Measurements from ENCODE around the gene SAMMSON. TPM values are rescaled to one million over a fixed set of nuclear protein-coding genes. Genes with fewer than 3 reads are reported as not detected.

Gene SAMMSON
- total and polyA plus RNA-seq, 9 of the 15 experiments (the other 6 are each of a cell fraction or from before 2014, with no cell fraction given): 0.65 to 4.4 (median 1.9) TPM

DNA sequence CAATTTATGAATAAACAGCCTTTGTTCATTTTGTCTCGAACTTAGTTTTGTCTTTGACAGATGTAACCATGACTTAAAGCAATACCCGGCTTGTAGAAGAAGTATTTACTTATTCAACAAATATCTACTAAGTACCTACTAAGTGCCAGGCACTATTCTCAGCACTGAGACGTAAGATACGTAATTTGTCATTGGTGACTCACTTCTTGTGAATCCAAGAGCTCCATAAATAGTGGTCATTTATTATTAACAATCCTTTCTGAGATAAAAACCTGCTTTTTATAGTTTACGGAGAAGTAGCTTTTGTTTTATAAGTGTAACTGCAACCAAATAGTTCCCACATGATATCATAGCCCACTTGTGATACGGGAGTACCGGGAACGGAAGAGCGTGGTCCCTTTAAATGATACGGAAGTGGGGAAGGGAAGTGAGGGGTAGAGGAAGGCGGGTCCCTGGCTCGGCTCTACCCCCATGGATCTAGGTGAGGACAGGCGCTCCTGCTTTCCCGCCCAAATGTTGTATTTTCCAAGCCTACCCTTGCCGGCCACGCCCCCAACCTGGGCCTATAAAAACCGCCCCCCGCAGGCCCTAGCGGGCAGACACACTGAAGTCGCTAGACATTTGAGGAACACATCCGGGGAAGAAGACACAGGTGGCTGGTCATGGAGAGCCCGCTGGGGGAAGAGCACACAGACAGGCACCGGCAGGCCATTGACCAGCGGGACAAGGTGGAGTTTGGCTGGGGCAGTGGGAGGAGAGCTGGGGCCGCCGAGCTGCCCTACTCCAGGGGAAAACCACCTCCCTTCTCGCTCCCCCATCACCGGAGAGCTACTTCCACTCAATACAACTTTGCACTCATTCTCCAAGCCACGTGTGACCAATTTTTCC, at the start of gene SAMMSON (continued):
- TF ChIP-seq, protein P1, sequence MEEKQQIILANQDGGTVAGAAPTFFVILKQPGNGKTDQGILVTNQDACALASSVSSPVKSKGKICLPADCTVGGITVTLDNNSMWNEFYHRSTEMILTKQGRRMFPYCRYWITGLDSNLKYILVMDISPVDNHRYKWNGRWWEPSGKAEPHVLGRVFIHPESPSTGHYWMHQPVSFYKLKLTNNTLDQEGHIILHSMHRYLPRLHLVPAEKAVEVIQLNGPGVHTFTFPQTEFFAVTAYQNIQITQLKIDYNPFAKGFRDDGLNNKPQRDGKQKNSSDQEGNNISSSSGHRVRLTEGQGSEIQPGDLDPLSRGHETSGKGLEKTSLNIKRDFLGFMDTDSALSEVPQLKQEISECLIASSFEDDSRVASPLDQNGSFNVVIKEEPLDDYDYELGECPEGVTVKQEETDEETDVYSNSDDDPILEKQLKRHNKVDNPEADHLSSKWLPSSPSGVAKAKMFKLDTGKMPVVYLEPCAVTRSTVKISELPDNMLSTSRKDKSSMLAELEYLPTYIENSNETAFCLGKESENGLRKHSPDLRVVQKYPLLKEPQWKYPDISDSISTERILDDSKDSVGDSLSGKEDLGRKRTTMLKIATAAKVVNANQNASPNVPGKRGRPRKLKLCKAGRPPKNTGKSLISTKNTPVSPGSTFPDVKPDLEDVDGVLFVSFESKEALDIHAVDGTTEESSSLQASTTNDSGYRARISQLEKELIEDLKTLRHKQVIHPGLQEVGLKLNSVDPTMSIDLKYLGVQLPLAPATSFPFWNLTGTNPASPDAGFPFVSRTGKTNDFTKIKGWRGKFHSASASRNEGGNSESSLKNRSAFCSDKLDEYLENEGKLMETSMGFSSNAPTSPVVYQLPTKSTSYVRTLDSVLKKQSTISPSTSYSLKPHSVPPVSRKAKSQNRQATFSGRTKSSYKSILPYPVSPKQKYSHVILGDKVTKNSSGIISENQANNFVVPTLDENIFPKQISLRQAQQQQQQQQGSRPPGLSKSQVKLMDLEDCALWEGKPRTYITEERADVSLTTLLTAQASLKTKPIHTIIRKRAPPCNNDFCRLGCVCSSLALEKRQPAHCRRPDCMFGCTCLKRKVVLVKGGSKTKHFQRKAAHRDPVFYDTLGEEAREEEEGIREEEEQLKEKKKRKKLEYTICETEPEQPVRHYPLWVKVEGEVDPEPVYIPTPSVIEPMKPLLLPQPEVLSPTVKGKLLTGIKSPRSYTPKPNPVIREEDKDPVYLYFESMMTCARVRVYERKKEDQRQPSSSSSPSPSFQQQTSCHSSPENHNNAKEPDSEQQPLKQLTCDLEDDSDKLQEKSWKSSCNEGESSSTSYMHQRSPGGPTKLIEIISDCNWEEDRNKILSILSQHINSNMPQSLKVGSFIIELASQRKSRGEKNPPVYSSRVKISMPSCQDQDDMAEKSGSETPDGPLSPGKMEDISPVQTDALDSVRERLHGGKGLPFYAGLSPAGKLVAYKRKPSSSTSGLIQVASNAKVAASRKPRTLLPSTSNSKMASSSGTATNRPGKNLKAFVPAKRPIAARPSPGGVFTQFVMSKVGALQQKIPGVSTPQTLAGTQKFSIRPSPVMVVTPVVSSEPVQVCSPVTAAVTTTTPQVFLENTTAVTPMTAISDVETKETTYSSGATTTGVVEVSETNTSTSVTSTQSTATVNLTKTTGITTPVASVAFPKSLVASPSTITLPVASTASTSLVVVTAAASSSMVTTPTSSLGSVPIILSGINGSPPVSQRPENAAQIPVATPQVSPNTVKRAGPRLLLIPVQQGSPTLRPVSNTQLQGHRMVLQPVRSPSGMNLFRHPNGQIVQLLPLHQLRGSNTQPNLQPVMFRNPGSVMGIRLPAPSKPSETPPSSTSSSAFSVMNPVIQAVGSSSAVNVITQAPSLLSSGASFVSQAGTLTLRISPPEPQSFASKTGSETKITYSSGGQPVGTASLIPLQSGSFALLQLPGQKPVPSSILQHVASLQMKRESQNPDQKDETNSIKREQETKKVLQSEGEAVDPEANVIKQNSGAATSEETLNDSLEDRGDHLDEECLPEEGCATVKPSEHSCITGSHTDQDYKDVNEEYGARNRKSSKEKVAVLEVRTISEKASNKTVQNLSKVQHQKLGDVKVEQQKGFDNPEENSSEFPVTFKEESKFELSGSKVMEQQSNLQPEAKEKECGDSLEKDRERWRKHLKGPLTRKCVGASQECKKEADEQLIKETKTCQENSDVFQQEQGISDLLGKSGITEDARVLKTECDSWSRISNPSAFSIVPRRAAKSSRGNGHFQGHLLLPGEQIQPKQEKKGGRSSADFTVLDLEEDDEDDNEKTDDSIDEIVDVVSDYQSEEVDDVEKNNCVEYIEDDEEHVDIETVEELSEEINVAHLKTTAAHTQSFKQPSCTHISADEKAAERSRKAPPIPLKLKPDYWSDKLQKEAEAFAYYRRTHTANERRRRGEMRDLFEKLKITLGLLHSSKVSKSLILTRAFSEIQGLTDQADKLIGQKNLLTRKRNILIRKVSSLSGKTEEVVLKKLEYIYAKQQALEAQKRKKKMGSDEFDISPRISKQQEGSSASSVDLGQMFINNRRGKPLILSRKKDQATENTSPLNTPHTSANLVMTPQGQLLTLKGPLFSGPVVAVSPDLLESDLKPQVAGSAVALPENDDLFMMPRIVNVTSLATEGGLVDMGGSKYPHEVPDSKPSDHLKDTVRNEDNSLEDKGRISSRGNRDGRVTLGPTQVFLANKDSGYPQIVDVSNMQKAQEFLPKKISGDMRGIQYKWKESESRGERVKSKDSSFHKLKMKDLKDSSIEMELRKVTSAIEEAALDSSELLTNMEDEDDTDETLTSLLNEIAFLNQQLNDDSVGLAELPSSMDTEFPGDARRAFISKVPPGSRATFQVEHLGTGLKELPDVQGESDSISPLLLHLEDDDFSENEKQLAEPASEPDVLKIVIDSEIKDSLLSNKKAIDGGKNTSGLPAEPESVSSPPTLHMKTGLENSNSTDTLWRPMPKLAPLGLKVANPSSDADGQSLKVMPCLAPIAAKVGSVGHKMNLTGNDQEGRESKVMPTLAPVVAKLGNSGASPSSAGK (IDR thresholded peaks at IDR 0.05): peak; percentile 89
- TF ChIP-seq, protein P2, sequence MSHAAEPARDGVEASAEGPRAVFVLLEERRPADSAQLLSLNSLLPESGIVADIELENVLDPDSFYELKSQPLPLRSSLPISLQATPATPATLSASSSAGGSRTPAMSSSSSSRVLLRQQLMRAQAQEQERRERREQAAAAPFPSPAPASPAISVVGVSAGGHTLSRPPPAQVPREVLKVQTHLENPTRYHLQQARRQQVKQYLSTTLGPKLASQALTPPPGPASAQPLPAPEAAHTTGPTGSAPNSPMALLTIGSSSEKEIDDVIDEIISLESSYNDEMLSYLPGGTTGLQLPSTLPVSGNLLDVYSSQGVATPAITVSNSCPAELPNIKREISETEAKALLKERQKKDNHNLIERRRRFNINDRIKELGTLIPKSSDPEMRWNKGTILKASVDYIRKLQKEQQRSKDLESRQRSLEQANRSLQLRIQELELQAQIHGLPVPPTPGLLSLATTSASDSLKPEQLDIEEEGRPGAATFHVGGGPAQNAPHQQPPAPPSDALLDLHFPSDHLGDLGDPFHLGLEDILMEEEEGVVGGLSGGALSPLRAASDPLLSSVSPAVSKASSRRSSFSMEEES (CRISPR knock-in tag; IDR thresholded peaks at IDR 0.05): no peak
- TF ChIP-seq EGR1 (conservative IDR thresholded peaks at IDR 0.05) (no peak), GATA2 (CRISPR knock-in tag; IDR thresholded peaks at IDR 0.05) (no peak), ZNF224 (CRISPR knock-in tag; IDR thresholded peaks at IDR 0.05) (no peak), ZNF695 (CRISPR knock-in tag; IDR thresholded peaks at IDR 0.05) (no peak), HNRNPH1 (optimal IDR thresholded peaks at IDR 0.05; ENCODE audit: low read depth, low read length) (no peak), ZNF707 (CRISPR knock-in tag; conservative IDR thresholded peaks at IDR 0.05) (no peak), TAF7 (tag; IDR thresholded peaks at IDR 0.05) (peak; percentile 68), SIN3A (IDR thresholded peaks at IDR 0.05; ENCODE audit: borderline replicate concordance in 2 of 2, control insufficient read depth in 1 of 2, low read depth in 2 of 2, low read length in 2 of 2) (peak; percentile 33 to 46; a peak in 2 of 4 replicates)
- TF ChIP-seq, protein P3, sequence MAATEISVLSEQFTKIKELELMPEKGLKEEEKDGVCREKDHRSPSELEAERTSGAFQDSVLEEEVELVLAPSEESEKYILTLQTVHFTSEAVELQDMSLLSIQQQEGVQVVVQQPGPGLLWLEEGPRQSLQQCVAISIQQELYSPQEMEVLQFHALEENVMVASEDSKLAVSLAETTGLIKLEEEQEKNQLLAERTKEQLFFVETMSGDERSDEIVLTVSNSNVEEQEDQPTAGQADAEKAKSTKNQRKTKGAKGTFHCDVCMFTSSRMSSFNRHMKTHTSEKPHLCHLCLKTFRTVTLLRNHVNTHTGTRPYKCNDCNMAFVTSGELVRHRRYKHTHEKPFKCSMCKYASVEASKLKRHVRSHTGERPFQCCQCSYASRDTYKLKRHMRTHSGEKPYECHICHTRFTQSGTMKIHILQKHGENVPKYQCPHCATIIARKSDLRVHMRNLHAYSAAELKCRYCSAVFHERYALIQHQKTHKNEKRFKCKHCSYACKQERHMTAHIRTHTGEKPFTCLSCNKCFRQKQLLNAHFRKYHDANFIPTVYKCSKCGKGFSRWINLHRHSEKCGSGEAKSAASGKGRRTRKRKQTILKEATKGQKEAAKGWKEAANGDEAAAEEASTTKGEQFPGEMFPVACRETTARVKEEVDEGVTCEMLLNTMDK (IDR thresholded peaks at IDR 0.05; ENCODE audit: borderline replicate concordance, insufficient read depth, low read depth, low read length, poor library complexity, severe bottlenecking): peak; percentile 78

Measured in K562 (cell line).